Measurements from ENCODE around the gene ZNF260.
"Not testable (repeated sequence)": the region's sequence is repeated elsewhere in the genome, so short reads cannot be mapped to it uniquely, and the experiment has no call there.

ZNF260 gene

GRCh38 chr19:36490846-36491245, 37.2 kb downstream of the ZNF260 start:
- not testable (repeated sequence) for DNase-seq (ENCODE audit: extremely low read depth in 1 of 2, low read depth in 1 of 2)

DNA sequence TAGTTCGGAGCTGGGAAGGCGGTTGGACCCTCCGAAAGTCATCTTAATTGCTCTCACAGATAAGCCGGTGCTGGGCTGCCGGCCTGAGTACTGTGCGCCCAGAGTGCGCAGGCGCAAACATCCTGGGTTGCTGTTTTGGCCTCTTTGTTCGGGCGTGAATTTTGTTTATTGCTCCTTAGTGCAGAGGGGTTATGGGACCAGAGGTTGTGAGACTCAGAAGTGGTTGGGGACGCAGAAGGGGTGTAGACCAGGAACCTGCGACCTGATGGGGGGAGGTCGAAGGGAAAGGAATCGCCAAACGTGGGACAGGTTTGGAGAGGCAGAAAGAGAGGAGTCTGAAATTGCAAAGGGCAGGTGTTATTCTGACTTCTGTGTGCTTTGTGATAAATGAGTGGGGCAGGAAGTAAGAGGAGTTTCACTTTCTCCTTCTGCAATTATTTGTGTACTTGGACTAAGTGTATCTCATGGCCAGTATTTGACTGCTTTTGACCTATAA, 38.1 kb downstream of the ZNF260 start:
- peak; percentile 40 to 50 for DNase-seq (ENCODE audit: extremely low read depth in 1 of 2, low read depth in 1 of 2)

- DNase-seq (ENCODE audit: extremely low read depth in 1 of 2, low read depth in 1 of 2): peak; percentile 79 to 95
These were observed 38.8 kb downstream of the ZNF260 start, which contains the start of gene ZNF566 for GRCh38 chr19:36489118-36489919. TSS of gene ZNF566 (minus strand) at chr19:36489561. CDS start at chr19:36476557, 13,004 bp downstream.

- DNase-seq (ENCODE audit: extremely low read depth in 1 of 2, low read depth in 1 of 2): peak; percentile 4 to 29
These were observed 39.3 kb downstream of the ZNF260 start for GRCh38 chr19:36488846-36489117.

GRCh38 chr19:36488118-36488845, 39.8 kb downstream of the ZNF260 start:
- DNase-seq (ENCODE audit: extremely low read depth in 1 of 2, low read depth in 1 of 2): no peak

GRCh38 chr19:36483653-36484052, 44.4 kb downstream of the ZNF260 start:
- DNase-seq (ENCODE audit: extremely low read depth in 1 of 2, low read depth in 1 of 2): no peak

- DNase-seq (ENCODE audit: extremely low read depth in 1 of 2, low read depth in 1 of 2): no peak
These were observed 45.2 kb downstream of the ZNF260 start for GRCh38 chr19:36482876-36483275.

Data from stimulated activated CD8-positive, alpha-beta memory T cell treated with anti-CD3 and anti-CD28 coated beads, Interleukin-7, amount 100 ng/mL, for 48 hours (primary cell).